Measurements from ENCODE around the gene PBX1. TPM values are rescaled to one million over a fixed set of nuclear protein-coding genes. Genes with fewer than 3 reads are reported as not detected.

The PBX1 gene
- total and polyA plus RNA-seq, 2 experiments from 2014 or later: 14.8 to 61.6 TPM

DNA sequence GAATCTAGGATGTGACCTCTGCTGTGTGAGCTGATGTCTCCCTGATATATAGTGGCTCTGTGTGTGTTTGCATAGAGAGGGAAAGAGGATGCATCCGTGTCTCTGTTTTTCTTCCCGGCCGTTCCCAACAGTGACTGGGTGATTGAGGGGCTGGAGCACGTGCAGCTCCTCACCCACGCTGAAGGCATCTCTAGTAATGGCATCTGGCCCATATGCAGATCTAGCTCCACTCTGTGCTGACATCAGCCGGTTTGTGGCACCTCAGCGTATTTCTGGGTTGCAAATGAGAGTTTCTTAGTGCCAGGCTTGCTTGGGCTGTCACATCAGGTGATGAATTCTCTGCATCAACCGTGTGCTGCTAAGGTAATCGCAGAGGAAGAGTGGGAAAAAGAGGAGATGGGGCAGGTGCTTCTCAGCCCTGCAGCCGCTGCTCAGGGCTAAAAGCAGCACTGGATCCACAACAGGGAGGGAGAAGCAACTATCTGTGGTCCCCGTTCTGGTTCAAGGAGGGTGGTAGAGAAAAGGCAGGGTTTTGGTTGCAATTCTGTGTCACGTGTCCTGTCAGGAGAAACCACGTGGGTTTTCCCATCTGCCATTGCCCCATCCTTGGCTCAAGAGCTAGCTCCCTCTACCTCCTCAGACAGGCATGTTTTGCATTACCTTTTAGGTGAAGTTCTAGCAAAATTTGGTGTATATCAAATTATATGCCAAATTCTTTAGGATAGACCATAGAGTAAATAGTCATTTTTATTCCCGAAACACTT is 282.9 kb downstream of the PBX1 start:
- DNase-seq (ENCODE audit: low spot score): no peak
- WGBS (ENCODE audit: low lambda C conversion rate, missing lambda C conversion rate): 91% methylated on average over 14 of the region's 14 CpGs

DNA sequence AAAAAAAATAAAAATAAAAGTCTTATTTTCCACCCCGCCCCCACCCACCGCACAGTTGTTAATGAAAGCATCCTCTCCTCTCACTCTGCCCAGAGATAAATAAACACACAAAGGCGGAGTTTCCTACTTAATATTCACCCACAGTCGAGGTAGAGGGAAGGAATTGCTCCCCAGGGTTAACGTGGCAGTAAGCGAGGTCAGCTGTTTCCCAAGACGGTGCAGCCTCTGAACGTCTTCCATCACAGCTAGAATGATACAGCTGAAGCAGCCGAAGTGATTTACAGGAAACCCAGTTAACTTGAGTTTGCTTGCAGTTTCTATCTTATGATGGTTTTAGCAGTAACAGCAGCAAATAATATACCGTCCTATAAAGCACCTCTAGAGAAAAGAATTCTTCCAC is 283.9 kb downstream of the PBX1 start:
- Histone ChIP-seq H3K27ac (no peak overlapping the region), H3K4me2 (no peak overlapping the region), H4K20me1 (ENCODE audit: insufficient read depth, poor library complexity, severe bottlenecking) (no peaks in the 10 kb centered on the region), H2AFZ (no peak overlapping the region), H3K4me3 (no peak overlapping the region), H3K9me2 (replicated peaks; ENCODE audit: insufficient read depth) (no peaks in the 10 kb centered on the region), H3K4me1 (ENCODE audit: insufficient read depth) (no peaks in the 10 kb centered on the region), H3K27me3 (no peaks in the 10 kb centered on the region), H3K9me3 (ENCODE audit: low read depth) (no peaks in the 10 kb centered on the region), H3K36me3 (replicated peaks; ENCODE audit: insufficient read depth, low read depth) (no peaks in the 10 kb centered on the region), H3K79me2 (no peaks in the 10 kb centered on the region)
- 78% methylated on average over 10 of the region's 10 CpGs for WGBS (ENCODE audit: low lambda C conversion rate, missing lambda C conversion rate)
- TF ChIP-seq EZH2 (IDR thresholded peaks at IDR 0.05; ENCODE audit: borderline replicate concordance): no peak
- no peak for TF ChIP-seq EZH2phosphoT487 (IDR thresholded peaks at IDR 0.05; ENCODE audit: low read depth, severe bottlenecking, unreplicated experiment)
- no peak for DNase-seq (ENCODE audit: low spot score)

More for the DNA sequence above, 282.9 kb downstream of the PBX1 start:
- H3K27ac ChIP-seq: no peak overlapping the region
- H3K4me1 ChIP-seq (ENCODE audit: insufficient read depth): no peaks in the 10 kb centered on the region
- H3K27me3 ChIP-seq: no peaks in the 10 kb centered on the region
- TF ChIP-seq, protein P1, sequence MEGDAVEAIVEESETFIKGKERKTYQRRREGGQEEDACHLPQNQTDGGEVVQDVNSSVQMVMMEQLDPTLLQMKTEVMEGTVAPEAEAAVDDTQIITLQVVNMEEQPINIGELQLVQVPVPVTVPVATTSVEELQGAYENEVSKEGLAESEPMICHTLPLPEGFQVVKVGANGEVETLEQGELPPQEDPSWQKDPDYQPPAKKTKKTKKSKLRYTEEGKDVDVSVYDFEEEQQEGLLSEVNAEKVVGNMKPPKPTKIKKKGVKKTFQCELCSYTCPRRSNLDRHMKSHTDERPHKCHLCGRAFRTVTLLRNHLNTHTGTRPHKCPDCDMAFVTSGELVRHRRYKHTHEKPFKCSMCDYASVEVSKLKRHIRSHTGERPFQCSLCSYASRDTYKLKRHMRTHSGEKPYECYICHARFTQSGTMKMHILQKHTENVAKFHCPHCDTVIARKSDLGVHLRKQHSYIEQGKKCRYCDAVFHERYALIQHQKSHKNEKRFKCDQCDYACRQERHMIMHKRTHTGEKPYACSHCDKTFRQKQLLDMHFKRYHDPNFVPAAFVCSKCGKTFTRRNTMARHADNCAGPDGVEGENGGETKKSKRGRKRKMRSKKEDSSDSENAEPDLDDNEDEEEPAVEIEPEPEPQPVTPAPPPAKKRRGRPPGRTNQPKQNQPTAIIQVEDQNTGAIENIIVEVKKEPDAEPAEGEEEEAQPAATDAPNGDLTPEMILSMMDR (IDR thresholded peaks at IDR 0.05; ENCODE audit: poor library complexity): no peak
- TF ChIP-seq EZH2 (IDR thresholded peaks at IDR 0.05; ENCODE audit: borderline replicate concordance): no peak
- no peak for TF ChIP-seq EZH2phosphoT487 (IDR thresholded peaks at IDR 0.05; ENCODE audit: low read depth, severe bottlenecking, unreplicated experiment)
- no peak overlapping the region for H3K4me2 ChIP-seq
- no peak overlapping the region for H2AFZ ChIP-seq
- H3K79me2 ChIP-seq: no peaks in the 10 kb centered on the region
- H4K20me1 ChIP-seq (ENCODE audit: insufficient read depth, poor library complexity, severe bottlenecking): no peaks in the 10 kb centered on the region
- no peaks in the 10 kb centered on the region for H3K36me3 ChIP-seq (replicated peaks; ENCODE audit: insufficient read depth, low read depth)
- no peaks in the 10 kb centered on the region for H3K9me2 ChIP-seq (replicated peaks; ENCODE audit: insufficient read depth)
- H3K4me3 ChIP-seq: no peak overlapping the region
- no peaks in the 10 kb centered on the region for H3K9me3 ChIP-seq (ENCODE audit: low read depth)

DNA sequence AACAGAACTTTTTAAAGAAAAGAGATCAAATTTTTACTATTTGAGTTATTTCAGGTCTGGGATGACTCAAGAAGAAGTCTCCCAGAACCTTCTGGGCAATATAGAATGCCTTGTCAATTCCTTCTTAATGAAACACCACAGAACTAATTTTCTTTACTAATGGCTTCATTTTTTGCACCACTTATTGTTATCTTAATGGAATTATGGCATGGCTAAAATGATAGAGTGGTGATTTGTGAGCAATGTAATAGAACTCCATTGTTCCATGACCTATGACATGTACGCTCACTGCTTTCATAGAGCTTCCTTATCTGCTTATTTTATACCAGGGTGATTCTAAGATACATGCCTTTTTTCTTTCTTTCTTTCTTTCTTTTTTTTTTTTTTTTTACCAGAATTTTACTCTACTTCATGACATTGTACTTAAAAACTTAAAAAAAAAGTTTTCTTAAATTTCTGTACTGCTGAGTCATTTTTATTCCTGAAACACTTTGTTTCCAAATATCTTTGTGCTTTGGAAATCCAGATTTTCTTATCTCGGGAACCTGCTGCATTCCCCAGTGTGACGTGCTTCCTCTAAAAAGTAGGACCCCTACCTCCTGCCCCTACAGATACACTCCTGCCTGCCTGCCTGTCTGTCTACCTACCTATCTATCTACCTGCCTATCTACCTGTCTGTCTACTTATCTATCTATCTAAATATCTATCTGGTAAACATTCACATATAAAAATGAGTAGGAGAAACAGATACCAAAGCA is 284.9 kb downstream of the PBX1 start:
- Histone ChIP-seq H3K4me3 (no peak overlapping the region), H3K27me3 (no peaks in the 10 kb centered on the region), H3K36me3 (replicated peaks; ENCODE audit: insufficient read depth, low read depth) (no peaks in the 10 kb centered on the region), H2AFZ (no peak overlapping the region), H3K27ac (no peak overlapping the region), H3K4me1 (ENCODE audit: insufficient read depth) (no peaks in the 10 kb centered on the region), H3K79me2 (no peaks in the 10 kb centered on the region), H3K4me2 (no peak overlapping the region), H3K9me3 (ENCODE audit: low read depth) (no peaks in the 10 kb centered on the region), H4K20me1 (ENCODE audit: insufficient read depth, poor library complexity, severe bottlenecking) (no peaks in the 10 kb centered on the region), H3K9me2 (replicated peaks; ENCODE audit: insufficient read depth) (no peaks in the 10 kb centered on the region)
- 90% methylated on average over 3 of the region's 3 CpGs for WGBS (ENCODE audit: low lambda C conversion rate, missing lambda C conversion rate)
- no peak for DNase-seq (ENCODE audit: low spot score)
- TF ChIP-seq EZH2 (IDR thresholded peaks at IDR 0.05; ENCODE audit: borderline replicate concordance): no peak
- TF ChIP-seq EZH2phosphoT487 (IDR thresholded peaks at IDR 0.05; ENCODE audit: low read depth, severe bottlenecking, unreplicated experiment): no peak
- TF ChIP-seq, protein P1 (IDR thresholded peaks at IDR 0.05; ENCODE audit: poor library complexity): no peak
